HepG2 (cell line): ENCODE data around the gene ZNF442. TPM values are rescaled to one million over a fixed set of nuclear protein-coding genes. Genes with fewer than 3 reads are reported as not detected.

Experiments used
- CTCF ChIP-seq: sonication (generic); formaldehyde crosslinking; IDR thresholded peaks from 2 replicates; pipeline ENCODE4 v1.5.0; 2020; ENCODE audit warnings: mild to moderate bottlenecking, missing genetic modification reagents, moderate library complexity
- FOXK2 ChIP-seq: fragments of 450-650 bp; IDR thresholded peaks from 2 replicates; pipeline ENCODE4 v1.6.1; 2016
- HNRNPK ChIP-seq: fragments of 200-400 bp; formaldehyde crosslinking; IDR thresholded peaks from 2 replicates; pipeline ENCODE4 v1.6.1; 2018; ENCODE audit warnings: low read length, low read depth, moderate library complexity, mild to moderate bottlenecking; ENCODE audit not compliant: poor library complexity, severe bottlenecking
- MBD4 ChIP-seq: IDR thresholded peaks from 2 replicates; pipeline ENCODE4 v1.6.1; 2012; ENCODE audit warnings: low read length, inconsistent platforms, borderline replicate concordance
- NCOA2 ChIP-seq: sonication (generic); formaldehyde crosslinking; IDR thresholded peaks from 2 replicates; pipeline ENCODE4 v1.8.0; 2022; ENCODE audit warnings: inconsistent platforms
- NFE2L2 ChIP-seq: fragments of 150-350 bp; IDR thresholded peaks from 2 replicates; pipeline ENCODE4 v1.6.1; 2014; ENCODE audit warnings: low read length
- NR2F6 ChIP-seq, 2 experiments: IDR thresholded peaks; 2 replicates each; pipeline ENCODE4 v1.6.1; 2016; ENCODE audit warnings: antibody characterized with exemption in 1 of 2, mild to moderate bottlenecking in 1 of 2
- RBAK ChIP-seq: sonication (generic); formaldehyde crosslinking; IDR thresholded peaks from 2 replicates; pipeline ENCODE4 v1.5.1; 2020; ENCODE audit warnings: mild to moderate bottlenecking, missing genetic modification reagents
- TSC22D2 ChIP-seq: sonication (generic); formaldehyde crosslinking; IDR thresholded peaks from 2 replicates; pipeline ENCODE4 v1.5.1; 2020; ENCODE audit warnings: missing genetic modification reagents, mild to moderate bottlenecking, borderline replicate concordance
- ZBTB37 ChIP-seq: sonication (generic); formaldehyde crosslinking; IDR thresholded peaks from 2 replicates; pipeline ENCODE4 v1.4.0; 2020; ENCODE audit warnings: mild to moderate bottlenecking, missing genetic modification reagents
- ZNF10 ChIP-seq: sonication (generic); formaldehyde crosslinking; IDR thresholded peaks from 2 replicates; pipeline ENCODE4 v1.4.0; 2020; ENCODE audit warnings: mild to moderate bottlenecking, low read depth, missing genetic modification reagents, borderline replicate concordance
- ZNF232 ChIP-seq: sonication (generic); formaldehyde crosslinking; IDR thresholded peaks from 2 replicates; pipeline ENCODE4 v1.4.0; 2020; ENCODE audit warnings: missing genetic modification reagents, borderline replicate concordance
- ZNF446 ChIP-seq: sonication (generic); formaldehyde crosslinking; IDR thresholded peaks from 2 replicates; pipeline ENCODE4 v1.5.0; 2020; ENCODE audit warnings: mild to moderate bottlenecking, missing genetic modification reagents
- ZNF484 ChIP-seq: sonication (generic); formaldehyde crosslinking; IDR thresholded peaks from 2 replicates; pipeline ENCODE4 v1.5.1; 2020; ENCODE audit warnings: mild to moderate bottlenecking, low read depth, missing genetic modification reagents, borderline replicate concordance
- ZNF737 ChIP-seq: sonication (generic); formaldehyde crosslinking; IDR thresholded peaks from 2 replicates; pipeline ENCODE4 v1.5.0; 2020; ENCODE audit warnings: missing genetic modification reagents, mild to moderate bottlenecking, borderline replicate concordance
- ZSCAN29 ChIP-seq: sonication (generic); formaldehyde crosslinking; conservative IDR thresholded peaks from 2 replicates; pipeline ENCODE4 v1.4.0; 2020; ENCODE audit warnings: mild to moderate bottlenecking, missing genetic modification reagents
- polyA plus RNA-seq, 8 experiments: library from polyadenylated mRNA; depleted of rRNA in 3 of 8; stranded (reverse) in 7 of 8; unstranded in 1 of 8; fragments of >200 nt; fragmentation: Illumina TruSeq in 4 of 8; extraction: Trizol in 4 of 8; gene quantifications; 2 replicates each; pipeline versions ENCODE4 v1.2.1 to v1.2.3, GENCODE V29; 2011 to 2016; ENCODE audit warnings: low read depth in 4 of 8, missing spikeins in 1 of 8, mixed read lengths in 1 of 8; ENCODE audit not compliant: insufficient read depth in 1 of 8
- total RNA-seq, 5 experiments: library from RNA; depleted of rRNA; stranded (reverse); fragments of >200 nt; fragmentation: Illumina TruSeq; extraction: Trizol; gene quantifications; 2 replicates each; pipeline ENCODE4 v1.2.3, GENCODE V29; 2016; ENCODE audit warnings: low read depth in 1 of 5
- TF ChIP-seq, protein P1 (sequence below): IDR thresholded peaks from 2 replicates; pipeline ENCODE4 v1.6.1; 2016; ENCODE audit warnings: low read depth, missing genetic modification reagents, missing compliant biosample characterization
- TF ChIP-seq, protein P2 (sequence below): IDR thresholded peaks from 2 replicates; pipeline ENCODE4 v1.6.1; 2016; ENCODE audit warnings: missing biosample characterization, missing genetic modification reagents, low read depth

Gene ZNF442
- total and polyA plus RNA-seq, 2 of the 13 experiments (the other 11 are each of a cell fraction or from before 2014, with no cell fraction given): 1.0 to 6.0 TPM

DNA sequence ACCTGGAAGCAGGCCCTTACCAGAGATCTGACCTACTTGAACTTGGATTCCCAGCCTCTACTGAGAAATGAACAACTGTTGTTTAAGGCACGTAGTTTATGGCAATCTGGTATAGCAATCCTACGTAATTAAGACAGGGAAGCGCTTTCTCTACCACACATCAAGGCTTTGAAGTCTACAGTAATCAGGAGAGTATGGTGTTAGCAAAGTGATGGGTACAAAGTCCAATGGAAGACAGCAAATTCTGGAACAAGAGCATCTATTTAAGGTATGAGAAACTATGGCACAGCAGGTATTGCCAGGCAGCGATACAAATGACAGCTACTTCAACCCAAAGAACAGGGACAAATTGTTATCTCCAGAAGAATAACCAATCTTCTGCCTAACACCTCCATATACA, 35.1 kb downstream of the ZNF442 start (continued):
- peak; percentile 44; the same call in 1 of the 2 replicates for TF ChIP-seq ZBTB37 (CRISPR knock-in tag)
- TF ChIP-seq ZNF232 (CRISPR knock-in tag): no peak
- TF ChIP-seq ZNF737 (CRISPR knock-in tag): no peak
- TF ChIP-seq MBD4: no peak
- no peak for TF ChIP-seq CTCF
- no peak for TF ChIP-seq ZNF10
- TF ChIP-seq TSC22D2: no peak
- 0 out of 2 replicates have a peak, but pooled peaks have one; percentile 17 for TF ChIP-seq NCOA2 (CRISPR knock-in tag)
- TF ChIP-seq ZSCAN29 (CRISPR knock-in tag): no peak
- peak; percentile 27; the same call in 1 of the 2 replicates for TF ChIP-seq NR2F6 (IDR thresholded peaks at IDR 0.05)
- peak; percentile 44; the same call in 1 of the 2 replicates for TF ChIP-seq NR2F6 (CRISPR knock-in tag; IDR thresholded peaks at IDR 0.05)
- TF ChIP-seq, protein P1, sequence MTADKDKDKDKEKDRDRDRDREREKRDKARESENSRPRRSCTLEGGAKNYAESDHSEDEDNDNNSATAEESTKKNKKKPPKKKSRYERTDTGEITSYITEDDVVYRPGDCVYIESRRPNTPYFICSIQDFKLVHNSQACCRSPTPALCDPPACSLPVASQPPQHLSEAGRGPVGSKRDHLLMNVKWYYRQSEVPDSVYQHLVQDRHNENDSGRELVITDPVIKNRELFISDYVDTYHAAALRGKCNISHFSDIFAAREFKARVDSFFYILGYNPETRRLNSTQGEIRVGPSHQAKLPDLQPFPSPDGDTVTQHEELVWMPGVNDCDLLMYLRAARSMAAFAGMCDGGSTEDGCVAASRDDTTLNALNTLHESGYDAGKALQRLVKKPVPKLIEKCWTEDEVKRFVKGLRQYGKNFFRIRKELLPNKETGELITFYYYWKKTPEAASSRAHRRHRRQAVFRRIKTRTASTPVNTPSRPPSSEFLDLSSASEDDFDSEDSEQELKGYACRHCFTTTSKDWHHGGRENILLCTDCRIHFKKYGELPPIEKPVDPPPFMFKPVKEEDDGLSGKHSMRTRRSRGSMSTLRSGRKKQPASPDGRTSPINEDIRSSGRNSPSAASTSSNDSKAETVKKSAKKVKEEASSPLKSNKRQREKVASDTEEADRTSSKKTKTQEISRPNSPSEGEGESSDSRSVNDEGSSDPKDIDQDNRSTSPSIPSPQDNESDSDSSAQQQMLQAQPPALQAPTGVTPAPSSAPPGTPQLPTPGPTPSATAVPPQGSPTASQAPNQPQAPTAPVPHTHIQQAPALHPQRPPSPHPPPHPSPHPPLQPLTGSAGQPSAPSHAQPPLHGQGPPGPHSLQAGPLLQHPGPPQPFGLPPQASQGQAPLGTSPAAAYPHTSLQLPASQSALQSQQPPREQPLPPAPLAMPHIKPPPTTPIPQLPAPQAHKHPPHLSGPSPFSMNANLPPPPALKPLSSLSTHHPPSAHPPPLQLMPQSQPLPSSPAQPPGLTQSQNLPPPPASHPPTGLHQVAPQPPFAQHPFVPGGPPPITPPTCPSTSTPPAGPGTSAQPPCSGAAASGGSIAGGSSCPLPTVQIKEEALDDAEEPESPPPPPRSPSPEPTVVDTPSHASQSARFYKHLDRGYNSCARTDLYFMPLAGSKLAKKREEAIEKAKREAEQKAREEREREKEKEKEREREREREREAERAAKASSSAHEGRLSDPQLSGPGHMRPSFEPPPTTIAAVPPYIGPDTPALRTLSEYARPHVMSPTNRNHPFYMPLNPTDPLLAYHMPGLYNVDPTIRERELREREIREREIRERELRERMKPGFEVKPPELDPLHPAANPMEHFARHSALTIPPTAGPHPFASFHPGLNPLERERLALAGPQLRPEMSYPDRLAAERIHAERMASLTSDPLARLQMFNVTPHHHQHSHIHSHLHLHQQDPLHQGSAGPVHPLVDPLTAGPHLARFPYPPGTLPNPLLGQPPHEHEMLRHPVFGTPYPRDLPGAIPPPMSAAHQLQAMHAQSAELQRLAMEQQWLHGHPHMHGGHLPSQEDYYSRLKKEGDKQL (CRISPR knock-in tag): no peak
- TF ChIP-seq RBAK (CRISPR knock-in tag): no peak
- TF ChIP-seq, protein P2, sequence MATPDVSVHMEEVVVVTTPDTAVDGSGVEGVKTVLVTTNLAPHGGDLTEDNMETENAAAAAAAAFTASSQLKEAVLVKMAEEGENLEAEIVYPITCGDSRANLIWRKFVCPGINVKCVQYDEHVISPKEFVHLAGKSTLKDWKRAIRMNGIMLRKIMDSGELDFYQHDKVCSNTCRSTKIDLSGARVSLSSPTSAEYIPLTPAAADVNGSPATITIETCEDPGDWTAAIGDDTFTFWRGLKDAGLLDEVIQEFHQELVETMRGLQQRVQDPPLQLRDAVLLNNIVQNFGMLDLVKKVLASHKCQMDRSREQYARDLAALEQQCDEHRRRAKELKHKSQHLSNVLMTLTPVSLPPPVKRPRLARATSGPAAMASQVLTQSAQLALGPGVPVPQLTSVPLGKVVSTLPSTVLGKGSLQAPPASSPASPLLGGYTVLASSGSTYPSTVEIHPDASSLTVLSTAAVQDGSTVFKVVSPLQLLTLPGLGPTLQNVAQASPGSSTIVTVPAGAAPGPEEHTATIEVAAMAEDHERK (CRISPR knock-in tag): no peak
- TF ChIP-seq ZNF446 (CRISPR knock-in tag): no peak
- TF ChIP-seq NFE2L2: no peak
- TF ChIP-seq HNRNPK: no peak
- no peak for TF ChIP-seq FOXK2
- TF ChIP-seq ZNF484 (CRISPR knock-in tag): no peak
